GM19023 (cell line): ENCODE measurements around the gene SOX12.
"Not testable (repeated sequence)": the region's sequence is repeated elsewhere in the genome, so short reads cannot be mapped to it uniquely, and the experiment has no call there.

ENCODE experiments used
- ATAC-seq: cut with Tn5 transposase; IDR thresholded peaks from one replicate; pipeline ENCODE4 v1.9.1; 2021; ENCODE audit warnings: mild to moderate bottlenecking, moderate library complexity; ENCODE audit not compliant: unreplicated experiment

SOX12 gene

DNA sequence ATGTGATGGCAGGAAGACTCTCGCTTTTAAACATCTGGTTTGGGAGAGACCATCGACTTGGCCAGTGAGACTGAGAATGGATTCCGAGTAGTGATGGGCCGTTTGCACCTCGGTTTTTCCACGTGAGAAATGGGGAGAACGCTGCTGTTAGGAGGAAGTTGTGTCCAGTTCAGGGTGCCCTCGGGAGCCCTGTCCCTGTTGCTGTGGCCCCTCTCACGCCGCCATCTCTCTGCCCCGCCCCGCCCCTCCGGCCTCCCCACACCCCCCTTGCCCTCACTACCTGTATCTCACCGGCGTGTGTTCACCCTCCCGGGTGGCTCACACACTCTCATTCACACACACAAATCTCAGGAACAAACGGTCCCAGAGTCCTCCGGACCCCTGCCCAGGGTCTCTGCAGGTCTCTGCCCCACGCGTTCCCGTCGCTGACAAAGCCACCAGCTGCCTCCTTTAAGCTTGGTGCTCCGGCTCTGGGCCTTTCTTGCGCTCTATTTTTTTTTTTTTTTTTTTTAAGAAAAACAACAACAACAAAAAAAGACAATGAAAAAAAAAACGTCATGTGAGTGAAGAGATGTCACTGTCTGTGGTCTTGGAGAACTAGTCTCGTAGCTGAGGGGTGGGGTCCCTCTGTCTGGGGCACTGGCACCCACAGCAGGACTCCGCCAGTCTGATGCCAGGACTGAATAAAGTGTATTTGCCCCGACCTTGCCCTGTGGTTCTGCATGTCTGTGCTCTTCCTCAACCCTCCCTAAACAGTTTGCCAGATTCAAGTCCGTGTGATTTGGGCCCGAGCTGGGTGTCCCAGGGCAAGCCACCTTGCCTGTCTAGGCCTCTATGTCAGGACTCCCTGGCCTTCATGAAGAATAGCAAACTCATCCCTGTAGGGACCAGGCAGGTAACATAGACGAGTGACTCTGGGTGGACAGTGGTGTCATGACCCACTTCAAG lies 2.9 kb downstream of the SOX12 start:
- ATAC-seq = no peak

- no peak for ATAC-seq
These were observed 3.8 kb downstream of the SOX12 start for GRCh38 chr20:328975-329695.

DNA sequence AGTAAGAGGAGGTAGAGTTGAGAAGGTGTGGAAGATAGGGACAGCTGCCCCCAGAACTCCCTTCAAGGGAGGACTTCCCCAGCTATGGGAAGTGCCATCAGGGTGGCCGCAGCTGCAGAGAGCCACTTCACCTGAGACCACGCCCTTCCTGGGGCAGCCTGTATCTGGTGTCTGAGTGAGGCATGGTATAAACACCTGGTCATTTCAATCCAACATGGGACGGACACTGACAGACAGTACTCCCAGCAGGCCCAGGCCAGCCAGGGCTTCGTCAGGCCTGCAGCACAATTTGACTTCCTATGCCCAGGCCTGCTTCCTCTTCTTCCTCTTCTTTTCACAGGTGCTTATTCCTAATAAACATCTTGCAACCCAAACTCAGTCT lies 4.5 kb downstream of the SOX12 start:
- ATAC-seq = no peak

DNA sequence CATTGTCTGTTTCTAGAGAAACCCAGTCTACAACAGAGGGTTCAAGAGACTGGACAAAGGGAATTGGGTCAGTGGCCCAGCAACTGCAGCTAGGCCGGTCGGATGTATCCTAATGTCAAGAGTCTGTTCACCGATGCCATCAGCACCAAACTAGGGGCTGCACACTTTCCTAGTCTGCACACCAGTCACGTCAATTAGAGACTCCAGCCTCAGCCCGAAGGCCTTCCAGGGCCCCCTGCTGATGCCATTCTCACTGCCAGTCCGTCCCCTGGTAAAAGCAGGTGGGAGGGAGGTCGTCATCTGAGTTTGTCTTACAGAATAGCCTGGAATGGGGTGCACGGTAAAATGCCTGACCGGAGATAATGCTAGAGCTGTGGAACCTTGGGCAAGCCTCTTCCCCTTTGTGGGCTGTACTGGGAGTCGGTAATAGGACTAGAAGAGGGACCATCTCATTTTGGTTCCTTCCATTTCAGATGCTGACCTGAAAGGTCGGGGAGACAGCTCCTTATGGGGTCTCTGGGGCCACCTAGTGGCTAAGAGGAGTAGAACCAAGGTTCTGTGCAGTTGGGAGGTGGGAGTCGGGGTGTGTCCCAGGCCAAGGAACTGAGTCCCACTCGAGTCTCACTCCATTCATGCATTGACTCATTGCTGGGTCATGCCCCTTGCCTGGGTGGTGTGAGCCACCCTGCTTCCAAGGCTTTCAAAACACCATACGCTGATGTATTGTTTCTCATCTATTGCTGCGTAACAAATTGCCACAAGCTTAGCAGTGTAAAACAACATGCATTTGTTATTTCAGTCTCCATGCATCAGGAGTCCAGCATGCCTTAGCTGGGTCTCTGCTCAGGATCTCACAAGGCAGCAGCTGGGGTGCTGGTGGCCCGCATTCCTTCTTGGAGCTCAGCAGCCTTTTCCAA lies 5.1 kb downstream of the SOX12 start:
- no peak for ATAC-seq

GRCh38 chr20:334578-334977 lies 9.2 kb downstream of the SOX12 start:
- no peak for ATAC-seq

DNA sequence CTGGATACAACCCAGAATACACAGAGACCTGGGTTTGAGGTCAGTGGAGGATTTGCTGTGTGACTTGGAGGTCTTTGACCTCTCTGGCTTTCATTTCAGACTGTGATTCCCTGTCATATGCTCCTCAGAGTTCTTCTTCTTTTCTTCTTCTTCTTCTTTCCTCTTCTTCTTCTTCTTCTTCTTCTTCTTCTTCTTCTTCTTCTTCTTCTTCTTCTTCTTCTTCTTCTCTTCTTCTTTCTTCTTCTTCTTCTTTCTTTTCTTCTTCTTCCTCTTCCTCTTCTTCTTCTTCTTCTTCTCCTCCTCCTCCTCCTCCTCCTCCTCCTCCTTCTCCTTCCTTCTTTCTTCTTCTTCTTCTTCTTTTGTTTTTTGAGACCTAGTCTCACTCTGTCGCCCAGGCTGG lies 10.7 kb downstream of the SOX12 start:
- ATAC-seq = not testable (repeated sequence)

GRCh38 chr20:341682-342081 lies 16.3 kb downstream of the SOX12 start:
- ATAC-seq = no peak

DNA sequence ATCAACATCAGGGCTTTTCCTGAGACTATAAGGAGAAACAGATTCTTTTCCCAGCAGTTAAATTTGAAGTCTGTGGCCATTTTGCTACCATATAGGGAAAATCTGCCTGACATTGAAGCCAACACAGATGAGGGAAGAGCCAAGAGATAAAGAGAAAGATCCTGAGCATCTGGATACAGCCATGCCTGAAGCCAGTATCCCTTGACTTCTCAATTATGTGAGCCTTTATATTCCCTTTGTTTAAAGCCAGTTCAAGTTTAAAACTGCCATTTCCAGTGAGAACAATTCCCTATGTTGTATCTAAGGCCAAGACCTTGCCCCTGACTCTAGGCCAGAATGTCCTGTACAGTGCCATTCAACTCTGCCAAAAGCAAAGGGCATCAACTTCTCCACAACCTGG lies 17.8 kb downstream of the SOX12 start:
- ATAC-seq = no peak

- ATAC-seq = no peak
These were observed 20.8 kb downstream of the SOX12 start for GRCh38 chr20:346033-346639.

GRCh38 chr20:346640-347316 lies 21.4 kb downstream of the SOX12 start, which contains the start of gene NRSN2:
TSS of gene NRSN2 (plus strand) at chr20:347111. CDS start at chr20:349644, 2,533 bp downstream.
- ATAC-seq = peak; percentile 34

GRCh38 chr20:347317-347639 lies 21.9 kb downstream of the SOX12 start:
- ATAC-seq = peak; percentile 1

DNA sequence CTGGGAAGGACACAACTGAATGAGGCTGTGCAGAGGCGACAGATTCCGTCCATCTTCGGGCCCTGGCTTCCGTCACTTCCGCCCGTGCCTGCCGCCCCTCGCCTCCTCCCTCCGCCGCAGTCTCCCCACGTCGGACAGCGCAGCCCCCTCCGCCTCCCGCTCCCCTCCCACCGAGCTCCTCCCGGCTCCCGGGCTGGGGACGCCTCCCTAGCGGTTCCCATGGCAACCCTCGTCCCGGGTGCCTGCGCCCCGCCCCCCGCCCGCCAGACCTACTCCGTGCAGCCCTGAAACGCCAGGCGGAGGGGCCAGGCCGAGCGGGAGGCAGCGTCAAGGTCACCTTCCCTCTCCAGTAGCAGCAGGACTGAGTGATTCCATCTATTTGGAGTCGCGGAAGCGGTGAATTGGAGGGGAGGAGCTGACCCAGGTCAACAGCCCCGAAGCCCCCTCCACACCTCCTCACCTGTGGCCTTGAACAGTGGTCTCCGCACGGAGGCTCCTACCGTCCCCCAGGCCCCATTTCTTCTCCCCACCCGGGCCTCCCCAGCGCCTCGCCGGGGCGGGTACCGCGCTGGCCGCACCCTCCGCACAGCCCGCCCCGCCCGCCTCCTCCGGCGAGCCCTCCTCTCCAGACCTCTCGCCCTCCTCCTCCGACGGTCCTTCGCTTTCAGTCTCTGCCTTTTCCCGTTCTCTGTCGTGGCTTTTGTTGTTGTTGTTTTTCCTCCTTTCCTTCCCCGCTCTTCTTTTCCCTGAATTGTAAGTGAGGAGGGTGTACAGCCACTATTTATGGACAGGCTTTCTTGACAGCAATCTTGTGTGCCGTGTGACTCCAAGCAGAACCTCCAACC lies 22.5 kb downstream of the SOX12 start:
- peak; percentile 74 for ATAC-seq

DNA sequence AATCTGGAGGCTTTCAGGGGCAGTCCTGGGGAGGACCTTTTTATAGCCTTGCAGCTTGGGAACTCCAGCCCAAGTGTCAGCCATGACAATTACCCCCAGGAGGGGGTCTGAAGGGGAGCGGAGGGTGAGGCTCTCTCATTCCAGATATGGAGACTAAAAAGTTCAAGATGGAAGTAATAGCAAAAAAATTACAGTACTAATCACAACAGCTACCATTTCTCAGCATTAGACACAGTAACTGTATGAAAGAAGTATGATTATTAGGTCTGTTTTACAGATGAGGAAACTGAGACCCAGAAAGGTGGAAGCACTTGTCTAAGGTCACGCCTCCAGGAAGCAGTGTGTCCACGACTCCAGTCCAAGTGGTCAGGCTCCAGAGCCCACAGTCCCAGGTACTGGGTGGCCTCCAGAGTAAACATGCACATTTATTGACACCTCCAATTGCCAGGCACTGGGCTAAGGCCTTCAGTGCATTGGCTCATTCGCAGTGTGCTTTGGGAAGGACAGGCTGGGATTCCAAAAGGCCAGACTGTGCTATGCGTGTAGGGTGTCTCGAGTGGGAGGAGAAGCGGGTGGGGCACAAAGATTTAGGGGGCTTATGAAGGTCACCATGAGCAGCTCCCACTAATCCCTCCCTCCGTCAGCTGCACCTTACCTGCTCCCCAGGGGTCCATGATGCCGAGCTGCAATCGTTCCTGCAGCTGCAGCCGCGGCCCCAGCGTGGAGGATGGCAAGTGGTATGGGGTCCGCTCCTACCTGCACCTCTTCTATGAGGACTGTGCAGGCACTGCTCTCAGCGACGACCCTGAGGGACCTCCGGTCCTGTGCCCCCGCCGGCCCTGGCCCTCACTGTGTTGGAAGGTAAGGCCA lies 23.9 kb downstream of the SOX12 start:
- ATAC-seq = no peak

DNA sequence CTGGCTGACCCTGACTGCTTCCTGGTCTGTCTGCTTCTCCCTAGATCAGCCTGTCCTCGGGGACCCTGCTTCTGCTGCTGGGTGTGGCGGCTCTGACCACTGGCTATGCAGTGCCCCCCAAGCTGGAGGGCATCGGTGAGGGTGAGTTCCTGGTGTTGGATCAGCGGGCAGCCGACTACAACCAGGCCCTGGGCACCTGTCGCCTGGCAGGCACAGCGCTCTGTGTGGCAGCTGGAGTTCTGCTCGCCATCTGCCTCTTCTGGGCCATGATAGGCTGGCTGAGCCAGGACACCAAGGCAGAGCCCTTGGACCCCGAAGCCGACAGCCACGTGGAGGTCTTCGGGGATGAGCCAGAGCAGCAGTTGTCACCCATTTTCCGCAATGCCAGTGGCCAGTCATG lies 27.8 kb downstream of the SOX12 start:
- ATAC-seq = no peak

- ATAC-seq = peak; percentile 93
These were observed 29.1 kb downstream of the SOX12 start for GRCh38 chr20:354298-354977.

- ATAC-seq = not testable (repeated sequence)
These were observed 30.8 kb downstream of the SOX12 start for GRCh38 chr20:356154-356553.

DNA sequence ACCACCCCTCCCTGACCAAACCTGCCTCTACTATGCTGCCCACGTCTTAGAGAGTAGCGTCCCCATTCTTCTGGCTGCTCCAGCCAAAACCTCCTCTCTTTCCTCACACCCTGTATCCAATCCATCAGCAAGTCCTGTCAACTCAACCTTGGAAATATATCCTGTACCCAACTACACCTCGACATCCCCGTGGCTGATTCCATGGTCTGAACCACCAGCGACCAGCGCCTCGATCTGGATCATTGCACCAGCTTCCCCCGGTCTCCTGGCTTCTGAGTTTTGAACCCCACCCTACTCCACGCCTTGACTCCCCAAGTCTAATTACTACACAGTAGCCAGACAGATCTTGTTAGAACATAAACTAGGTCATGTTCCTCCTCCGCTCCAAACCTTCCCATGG lies 31.4 kb downstream of the SOX12 start:
- no peak for ATAC-seq
